ENCODE measurements around the gene PDLIM1.

PDLIM1 gene, protein sequence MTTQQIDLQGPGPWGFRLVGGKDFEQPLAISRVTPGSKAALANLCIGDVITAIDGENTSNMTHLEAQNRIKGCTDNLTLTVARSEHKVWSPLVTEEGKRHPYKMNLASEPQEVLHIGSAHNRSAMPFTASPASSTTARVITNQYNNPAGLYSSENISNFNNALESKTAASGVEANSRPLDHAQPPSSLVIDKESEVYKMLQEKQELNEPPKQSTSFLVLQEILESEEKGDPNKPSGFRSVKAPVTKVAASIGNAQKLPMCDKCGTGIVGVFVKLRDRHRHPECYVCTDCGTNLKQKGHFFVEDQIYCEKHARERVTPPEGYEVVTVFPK

DNA sequence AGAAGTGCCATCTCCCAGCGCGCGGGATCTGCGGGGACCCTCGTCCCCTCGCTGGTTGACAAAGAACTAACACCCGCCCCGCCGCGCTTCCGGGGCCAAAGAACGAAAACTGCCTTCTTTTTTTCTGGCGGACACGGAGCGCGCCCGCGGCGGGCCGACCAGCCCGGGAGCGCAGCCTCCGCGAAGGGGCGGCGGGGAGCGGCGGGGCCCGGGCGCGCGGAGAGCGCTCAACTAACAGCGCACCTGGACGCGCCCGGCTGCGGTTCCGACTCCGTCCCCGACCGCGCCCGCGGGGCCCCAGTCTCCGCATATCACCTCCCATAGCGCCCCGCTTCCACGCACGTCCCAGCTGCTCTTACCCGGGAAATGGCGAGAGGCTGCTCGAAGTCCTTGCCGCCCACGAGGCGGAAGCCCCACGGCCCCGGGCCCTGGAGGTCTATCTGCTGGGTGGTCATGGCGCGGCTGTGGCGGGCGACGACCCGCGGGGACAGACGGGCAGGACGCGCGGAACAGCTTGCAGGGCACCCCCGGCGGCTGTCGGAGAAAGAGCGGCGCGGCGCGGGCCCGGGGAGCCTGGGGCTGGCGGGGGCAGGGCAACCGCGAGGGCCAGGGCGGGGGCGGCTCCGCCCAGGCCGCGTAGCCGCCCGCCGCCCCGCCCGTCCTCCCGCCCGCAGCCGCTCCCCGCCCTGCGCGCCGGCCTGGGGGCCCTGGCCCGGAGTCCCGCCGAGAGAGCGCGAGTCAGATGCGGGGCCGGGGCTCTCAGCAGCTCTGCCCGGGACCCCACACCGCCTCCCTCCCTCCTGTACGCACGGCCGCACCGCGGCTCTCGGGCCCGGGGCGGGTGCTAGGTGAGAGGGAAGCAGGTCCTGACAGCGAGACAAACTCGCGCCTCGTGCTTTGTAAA lies at the start of gene PDLIM1:
PDLIM1 (minus strand) TSS at position 543 of the 904 bp plus-strand sequence; CDS start at position 455, 88 bp downstream.
- peak; percentile 55 for DNase-seq

DNA sequence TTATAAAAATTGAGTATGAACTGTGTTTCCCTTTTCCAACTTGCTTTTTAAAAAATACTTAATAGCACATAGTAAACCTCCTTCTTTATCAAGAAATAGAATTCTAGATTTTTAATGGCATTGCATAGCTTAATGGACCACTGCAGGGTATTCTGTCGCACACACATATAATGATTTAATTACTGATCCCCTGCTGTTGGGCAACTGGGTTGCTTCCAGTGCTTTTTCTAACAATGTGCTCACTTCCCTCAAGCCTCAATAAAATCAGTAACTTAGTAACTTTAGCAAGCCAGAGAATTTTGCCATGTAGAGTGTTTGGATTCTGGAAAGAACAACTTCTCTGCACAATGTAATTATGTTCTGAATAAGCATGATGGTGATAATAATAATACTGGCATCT lies 49.1 kb upstream of the PDLIM1 start:
- DNase-seq, result no peak

DNA sequence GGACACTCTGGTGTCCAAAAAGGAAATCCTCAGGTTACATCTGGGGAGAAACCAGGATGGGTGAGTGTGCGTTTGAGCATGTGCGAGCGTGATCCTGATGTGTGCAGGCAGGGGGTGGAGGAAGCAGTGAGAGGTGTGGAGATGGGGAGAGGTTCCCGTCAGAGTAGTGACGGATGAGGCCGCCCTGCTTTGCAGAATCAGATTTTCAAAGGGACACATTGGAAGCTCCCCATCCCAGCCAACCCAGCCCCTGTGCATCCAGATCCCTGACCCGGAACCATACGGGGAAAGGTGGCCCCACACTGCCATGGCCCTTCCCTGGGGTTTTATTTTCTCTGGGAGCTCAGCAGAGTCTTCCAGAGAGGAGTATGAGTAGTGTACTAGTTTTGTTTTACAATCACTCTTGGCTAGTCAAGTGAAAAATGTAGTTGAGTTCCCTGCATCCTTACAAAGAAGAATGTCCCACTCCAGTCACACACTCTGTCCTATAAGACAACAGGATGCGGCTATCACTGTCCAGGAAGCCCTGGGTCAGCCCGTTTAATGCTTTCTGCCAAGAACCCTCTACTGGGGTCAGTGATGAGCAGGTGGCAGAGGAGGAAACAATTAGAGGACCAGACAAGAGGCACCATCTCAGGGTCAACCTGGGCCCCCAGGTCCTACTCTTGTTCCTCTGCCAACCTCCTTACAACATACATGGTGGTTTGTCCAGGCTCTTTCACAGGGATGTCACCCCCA lies 46.8 kb upstream of the PDLIM1 start:
- no peak for DNase-seq

DNA sequence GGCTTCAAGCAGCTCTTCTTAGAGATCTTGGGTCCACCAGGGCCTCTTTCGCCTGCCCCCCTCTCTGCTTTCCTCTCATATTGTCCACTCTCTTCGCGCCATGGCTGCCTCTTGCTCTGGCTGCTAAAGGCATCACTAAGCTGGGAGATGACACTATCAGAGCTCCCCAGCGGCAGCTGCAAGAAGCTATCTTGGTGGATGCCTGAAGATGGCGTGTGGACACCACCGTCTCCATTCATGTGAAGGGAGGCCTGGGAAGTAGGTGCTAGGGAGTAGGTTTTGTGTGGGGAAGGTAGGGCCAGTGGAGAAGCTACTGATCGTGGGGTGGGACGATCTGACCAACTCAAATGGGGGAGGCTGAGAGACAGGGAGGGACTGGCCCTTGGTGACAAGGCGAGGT lies 45.9 kb upstream of the PDLIM1 start:
- DNase-seq, result no peak

DNA sequence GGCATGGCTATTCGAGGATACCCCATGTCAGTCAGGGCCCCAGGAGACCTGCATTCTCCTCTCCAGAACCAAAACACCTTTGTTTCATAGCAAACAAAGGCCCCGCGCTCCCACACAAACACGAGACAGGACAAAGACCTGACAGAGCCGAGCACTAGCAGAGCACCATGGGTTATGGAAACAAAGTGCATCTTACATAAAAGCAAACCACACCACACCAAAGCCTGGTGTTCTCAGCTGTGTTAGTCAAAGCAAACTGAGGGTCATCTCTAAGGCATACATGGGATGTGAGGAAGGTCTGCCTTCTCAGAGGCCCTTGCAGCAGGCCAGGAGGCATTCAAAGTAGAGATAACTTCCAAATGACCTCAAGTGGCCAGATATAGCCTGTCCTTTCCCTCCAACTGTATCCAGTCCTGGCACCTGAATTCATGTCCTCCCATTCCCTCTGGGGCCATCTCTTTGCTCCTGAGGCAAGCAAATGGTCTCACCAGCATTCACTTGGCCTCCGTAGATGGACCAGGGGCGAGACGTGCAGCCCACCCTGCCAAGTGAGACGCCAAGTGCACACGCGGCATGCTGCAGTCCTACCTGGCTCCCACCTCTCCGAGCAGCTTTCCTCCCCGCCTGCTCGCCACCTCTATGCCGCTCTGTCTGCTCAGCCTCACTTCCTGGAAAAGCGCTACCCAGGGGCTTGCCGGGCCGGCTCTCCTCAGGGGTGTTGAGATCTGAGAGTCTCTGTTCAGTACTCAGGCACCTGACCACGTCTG lies 45.3 kb upstream of the PDLIM1 start:
- DNase-seq, result no peak

DNA sequence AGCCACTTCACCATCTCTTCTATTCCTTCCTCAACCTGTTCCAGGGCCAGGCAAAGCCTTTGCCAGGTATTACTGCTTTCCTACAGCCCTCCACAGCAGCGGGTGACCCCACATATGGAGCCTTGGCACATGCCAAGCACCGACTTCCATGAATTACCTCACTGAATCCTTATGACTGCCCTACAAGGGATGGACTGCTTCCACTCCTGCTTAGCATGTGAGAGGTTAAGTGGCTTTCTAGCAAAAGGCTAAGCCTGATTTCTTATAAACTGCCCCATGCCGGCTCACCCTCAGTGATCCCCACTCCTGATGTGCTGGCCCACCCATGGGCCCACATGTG lies 44.0 kb upstream of the PDLIM1 start:
- DNase-seq, result no peak

DNA sequence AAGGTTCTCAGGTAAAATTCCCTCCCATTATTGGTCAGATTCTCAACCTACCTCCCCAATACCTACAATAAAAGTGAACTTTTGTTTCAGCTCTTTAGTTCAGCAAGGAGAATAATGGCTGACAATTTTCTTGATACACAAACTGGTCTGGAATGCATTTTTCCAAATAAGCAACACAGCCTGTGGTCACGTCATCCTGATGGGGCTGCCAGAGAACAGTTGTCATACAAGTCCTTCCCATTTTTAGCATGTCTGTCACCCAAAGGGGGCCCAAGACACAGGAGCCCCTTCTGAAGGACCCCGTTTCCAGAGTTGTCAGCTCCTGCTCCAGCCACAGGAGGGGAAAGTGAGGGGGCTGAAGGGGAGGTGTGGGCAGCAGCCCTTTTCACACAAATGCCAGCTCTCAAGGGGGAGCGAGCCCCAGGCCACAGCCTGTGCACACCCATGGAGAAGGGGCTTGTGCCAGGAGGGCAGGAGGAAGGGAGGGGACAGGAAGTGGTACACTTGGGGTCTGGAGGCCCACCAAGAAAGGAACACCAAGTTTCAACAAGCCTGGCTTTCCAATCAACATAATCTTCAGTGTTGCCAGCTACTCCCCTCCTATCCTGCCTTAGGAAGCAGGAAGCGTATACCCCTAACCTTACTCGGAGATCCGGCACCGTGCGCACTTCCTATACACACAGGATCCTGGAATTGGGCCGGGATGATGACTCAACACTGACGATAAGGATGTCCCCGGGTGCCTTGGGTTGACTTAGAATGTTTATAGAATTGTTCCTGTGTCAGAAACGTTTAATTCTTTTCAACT lies 43.4 kb upstream of the PDLIM1 start:
- DNase-seq, result peak; percentile 61

DNA sequence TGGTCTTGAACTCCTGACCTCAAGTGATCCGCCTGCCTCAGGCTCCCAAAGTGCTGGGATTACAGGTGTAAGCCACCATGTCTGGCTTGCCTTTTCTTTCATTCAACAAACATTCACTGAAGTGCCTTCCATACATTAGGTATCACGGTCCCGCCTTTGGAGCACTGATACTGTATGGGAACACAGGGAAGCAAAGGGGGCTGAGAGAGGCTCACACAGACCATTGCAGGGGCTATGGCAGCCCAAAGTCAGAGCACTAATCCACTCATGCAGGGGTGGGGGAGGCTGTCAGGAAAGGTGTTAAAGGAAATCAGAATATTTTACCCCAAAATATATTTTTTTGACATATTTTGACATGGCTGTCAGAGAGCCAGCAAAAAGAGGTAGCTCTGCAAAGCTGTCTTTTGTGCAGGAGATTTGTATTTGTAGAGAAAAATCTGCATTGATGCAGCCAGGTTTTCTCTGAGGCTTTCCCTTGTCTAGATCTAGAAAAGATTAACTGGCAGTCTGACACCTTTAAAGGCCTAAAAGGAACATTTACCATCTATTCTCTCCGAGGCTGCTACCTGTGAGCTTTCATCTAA lies 42.0 kb upstream of the PDLIM1 start:
- DNase-seq, result no peak

DNA sequence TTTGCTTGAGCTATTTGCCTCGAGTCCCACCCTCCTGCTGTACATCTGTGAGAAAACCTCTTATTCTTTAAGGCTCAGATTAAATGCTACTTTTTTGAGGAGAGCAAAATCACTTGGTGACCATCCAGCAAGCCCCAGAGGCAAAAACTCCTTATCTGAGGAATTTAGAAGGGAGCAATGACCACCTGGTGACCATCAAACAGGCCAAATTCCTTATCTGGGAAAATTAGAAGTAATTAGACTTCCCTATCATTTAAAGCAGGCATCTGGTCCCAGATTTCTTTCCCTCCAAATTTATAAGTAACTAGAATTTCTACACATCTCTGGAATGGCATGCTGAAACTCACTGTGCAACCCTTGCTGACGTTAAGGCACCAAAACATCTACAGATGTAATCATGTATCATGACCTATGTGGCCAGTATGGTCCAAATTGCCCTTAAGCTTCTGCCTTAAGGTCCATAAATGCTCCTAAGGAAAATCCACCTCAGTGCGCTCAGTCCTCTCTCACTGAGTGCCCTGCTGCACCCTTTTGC lies 40.9 kb upstream of the PDLIM1 start:
- DNase-seq, result no peak

DNA sequence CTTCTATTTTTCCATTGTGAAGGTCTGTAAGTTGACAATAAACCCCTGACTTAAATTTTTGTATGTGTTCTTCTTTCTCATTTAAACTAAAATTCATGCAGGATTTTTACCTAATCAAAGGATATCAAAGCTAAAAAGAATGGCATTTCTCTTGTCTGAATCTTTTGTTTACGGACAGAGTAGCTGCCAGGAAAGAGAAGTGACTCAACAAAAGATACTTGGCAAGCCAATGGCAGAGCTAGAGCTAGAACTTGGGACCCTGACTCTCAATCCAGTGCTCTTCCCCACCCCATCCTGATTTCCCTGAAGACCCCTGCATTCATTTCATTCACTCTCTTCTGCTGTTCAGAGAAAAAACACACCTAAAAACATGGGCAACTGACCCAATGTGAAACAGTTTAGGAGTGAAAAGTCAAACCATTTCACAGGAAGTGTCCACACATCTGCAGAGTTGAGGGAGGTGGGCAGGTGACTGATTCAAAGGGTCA lies 40.2 kb upstream of the PDLIM1 start:
- no peak for DNase-seq

DNA sequence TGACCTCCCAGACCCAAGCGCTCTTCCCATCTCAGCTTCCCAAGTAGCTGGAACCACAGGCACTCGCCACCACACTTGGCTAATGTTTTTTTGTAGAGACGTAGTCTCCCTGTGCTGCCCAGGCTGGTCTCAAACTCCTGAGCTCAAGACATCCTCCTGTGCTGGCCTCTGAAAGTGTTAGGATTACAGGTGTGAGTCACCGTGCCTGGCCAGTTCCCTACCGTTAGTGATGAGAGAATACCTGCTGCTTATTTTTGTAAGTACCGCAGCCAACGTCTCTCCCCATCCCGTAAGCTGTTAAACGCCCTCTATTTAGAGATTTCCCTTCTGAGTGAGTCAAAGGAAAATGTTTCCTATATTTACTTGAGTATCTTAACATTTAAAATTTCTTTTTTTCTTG lies 38.5 kb upstream of the PDLIM1 start:
- no peak for DNase-seq

DNA sequence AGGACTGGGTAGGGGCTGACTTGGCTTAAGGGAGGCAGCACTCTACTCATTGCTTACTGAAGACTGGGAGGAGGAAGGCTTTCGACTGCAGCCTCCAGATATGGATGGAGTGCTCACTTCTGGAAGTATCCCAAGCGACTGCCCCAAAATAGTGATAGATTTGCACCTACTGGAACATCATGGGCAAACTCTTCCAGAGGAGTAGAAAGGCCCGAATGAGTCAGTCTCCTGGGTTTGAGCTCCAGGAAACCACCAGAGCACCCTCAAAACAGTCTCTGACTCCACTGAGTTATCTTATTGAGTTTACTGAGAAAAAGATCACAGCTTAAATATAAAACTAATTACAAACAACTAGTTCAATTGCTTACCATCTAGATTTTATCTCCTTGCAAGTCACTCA lies 37.2 kb upstream of the PDLIM1 start:
- no peak for DNase-seq

DNA sequence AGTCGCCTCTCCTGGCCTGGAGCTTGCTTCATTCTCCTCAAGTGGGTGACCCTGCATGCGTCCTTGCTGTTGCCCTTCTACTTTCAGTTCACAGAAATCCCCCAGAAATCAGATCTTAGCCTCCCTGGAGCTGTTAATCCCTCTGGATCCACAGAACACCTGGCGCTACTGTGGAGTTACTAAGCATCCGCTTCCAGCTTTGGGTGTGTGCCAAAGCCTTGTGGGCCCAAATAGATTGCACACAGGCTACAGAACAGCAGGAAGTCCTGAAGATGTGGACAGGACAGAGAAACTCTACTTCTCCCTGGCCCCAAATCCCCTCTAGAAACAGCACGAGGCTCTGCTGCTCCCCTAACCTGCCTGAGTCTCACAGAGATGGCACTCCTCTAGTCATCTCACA lies 36.6 kb upstream of the PDLIM1 start:
- no peak for DNase-seq

DNA sequence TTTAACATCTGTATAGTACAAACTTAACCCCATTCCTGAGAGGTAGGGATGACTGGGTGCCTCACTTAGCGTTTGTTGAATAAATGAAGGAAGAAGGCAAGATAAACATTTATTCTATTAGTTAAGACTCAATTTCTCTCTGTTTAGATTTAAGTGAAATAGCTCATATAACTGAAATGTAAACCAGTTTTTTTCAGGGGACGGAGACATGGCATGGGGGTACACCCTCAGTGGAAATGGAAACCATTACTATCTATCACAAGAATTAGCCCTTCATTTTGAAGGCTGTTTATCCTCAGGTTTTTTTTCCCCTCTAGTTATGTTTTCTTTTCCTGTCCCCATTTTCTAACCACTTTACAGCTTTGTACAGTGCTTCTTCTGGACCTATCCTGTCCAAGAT lies 35.6 kb upstream of the PDLIM1 start:
- no peak for DNase-seq

DNA sequence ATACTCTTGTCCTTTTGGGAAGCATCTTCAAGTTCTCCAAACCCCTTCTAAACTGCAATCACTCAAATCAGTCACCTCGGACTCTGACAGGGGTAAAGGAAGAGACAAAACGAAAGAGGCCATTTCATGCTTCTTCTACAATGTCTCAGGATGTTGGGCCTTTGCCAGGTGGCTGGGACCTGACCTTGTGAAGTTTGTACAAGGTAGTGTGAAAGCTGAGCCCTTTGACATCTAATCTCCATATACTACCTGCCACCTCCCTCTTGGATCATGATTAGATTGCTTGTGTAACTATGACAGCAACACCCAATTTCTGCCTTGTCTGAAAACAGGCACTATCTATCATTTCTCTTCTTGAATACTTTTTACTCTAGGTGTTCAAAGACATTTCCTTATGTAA lies 35.1 kb upstream of the PDLIM1 start:
- no peak for DNase-seq

DNA sequence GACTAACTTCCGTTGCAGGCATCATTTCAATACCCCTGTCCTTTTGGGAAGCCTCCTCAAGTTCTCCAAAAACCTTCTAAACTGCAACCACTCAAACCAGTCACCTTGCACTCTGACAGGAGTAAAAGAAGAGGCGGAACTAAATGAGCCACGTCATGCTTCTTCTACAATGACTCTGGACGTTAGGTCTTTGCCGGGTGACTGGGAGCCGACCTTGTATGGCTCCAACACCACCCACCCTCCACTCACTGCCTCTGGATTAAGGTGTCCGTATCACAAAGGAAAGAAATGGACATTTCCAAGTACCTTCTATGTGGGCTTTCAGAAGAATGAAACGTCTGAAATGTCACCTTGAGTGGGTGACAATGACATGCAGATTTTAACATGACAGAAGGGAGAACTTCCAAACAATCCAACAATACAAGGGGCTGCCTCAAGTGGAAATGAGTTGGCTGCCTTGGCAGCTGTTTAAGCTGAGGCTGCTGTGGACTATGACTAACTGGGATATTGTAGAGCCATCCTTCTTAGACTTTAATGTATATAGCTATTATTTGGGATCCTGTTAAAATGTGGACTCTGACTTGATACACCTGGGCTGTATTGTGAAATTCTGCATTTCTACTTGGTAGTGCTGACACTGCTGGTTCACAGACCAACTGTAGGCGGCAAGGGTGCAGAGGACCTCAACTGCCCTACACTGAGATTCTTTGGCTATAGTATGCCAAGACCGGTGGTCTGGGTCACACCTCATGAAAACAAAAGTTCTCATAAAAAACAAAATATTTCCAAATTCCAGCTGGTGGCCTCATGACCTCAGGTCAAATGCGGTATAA lies 33.8 kb upstream of the PDLIM1 start:
- no peak for DNase-seq

DNA sequence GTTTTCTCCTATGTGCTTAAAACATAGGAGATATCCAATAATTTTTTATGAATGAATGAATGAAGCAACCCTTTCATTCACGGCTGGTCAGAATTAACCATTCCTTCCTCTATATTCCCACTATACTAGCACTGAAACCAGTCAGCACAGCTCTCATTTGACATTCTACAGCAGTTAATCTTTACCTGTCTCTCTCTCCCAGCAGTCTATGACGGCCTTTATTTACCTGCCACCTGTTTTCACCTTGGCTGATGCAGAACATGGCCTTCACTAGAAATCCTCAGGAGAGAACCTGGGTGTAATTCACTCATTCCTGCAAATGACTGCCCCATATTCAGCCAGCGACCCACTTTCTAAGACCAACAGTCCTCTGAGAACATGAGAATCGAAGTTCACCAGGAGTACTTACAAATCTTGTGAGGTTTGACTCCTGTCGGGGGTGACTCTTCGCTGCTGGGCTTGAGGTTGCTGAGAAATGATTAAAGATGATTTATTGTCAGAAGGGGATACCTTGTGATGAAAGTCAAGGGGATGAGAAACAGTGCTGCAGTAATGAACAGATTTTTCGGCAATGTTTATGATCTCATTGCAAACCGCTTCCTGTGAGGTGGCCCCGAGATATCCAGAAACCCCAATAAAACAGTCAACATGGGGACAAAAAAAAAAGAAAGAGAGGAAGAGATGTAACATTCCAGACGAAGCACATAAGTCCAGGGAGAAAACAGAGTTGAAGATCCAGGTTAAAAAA lies 30.9 kb upstream of the PDLIM1 start:
- no peak for DNase-seq

DNA sequence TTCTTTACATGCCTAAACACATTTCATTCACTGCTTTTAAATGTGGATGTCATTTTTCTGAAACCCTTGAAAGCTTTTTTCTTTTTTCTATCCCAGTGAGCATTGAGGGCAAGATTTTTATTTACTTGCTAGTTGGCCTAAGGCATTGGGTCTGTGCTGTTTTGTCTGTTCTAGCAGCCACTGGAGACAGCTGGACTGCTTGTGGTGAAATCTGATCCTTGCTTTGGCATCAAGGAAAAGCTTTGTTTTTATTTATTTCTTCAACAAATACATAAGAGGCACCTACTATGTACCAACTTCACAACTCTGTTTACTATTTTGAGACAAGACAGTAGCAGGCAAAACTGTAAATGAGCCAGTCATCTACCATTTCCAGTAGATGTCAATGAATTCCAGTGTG lies 28.4 kb upstream of the PDLIM1 start:
- DNase-seq, result no peak

DNA sequence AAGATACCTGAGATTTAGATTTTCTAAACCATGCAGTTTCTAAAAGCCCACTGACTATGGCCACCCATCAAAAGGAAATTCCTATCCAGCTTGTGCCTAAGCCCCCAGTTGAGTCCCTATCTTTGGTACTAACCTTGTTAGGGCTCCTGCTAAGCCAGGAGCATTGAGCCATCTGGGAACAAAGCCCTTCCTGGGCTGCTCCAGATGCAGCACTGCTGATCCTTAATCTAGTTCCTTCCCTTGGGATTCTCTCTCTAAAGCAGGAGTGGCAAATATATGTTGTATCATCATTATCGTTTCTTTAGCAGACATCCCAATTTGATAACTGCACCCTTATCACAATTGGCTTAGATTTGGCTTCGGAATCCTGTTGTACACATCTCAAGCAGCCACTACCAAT lies 24.7 kb upstream of the PDLIM1 start:
- no peak for DNase-seq

Data from T1000 (cell line).